Peyer's patch (tissue), 4 donors: Measurements from ENCODE around the gene RNF217. TPM values are rescaled to one million over a fixed set of nuclear protein-coding genes. Genes with fewer than 3 reads are reported as not detected.

Source experiments
- DNase-seq, 3 donors: peaks; one replicate each; pipeline ENCODE4 v3.0.0-alpha.2; 2017 to 2019
- H3K27ac ChIP-seq, 4 donors: fragments of 200-600 bp; sonication (generic); one replicate each; pipeline ENCODE4 v1.5.1; 2016 to 2019
- H3K27me3 ChIP-seq, 2 donors: fragments of 200-600 bp; sonication (generic); one replicate each; pipeline ENCODE4 v1.5.1; 2019
- H3K36me3 ChIP-seq, 3 donors: fragments of 200-600 bp; sonication (generic); one replicate each; pipeline ENCODE4 v1.5.1; 2016 to 2019
- H3K4me1 ChIP-seq, 4 donors: fragments of 200-600 bp; sonication (generic); one replicate each; pipeline ENCODE4 v1.5.1; 2016 to 2019
- H3K4me3 ChIP-seq, 4 donors: fragments of 200-600 bp; sonication (generic); 1 replicate in 3 of 4; 2 replicates in 1 of 4; pipeline ENCODE4 v1.5.1; 2016 to 2019; ENCODE audit warnings: mild to moderate bottlenecking in 1 of 4
- H3K9me3 ChIP-seq, 4 donors: fragments of 200-600 bp; sonication (generic); one replicate each; pipeline ENCODE4 v1.5.1; 2016 to 2019; ENCODE audit warnings: mild to moderate bottlenecking in 1 of 4
- POLR2A ChIP-seq, 2 donors: fragments of 450-650 bp; IDR thresholded peaks; one replicate each; pipeline ENCODE4 v1.5.1; 2017; ENCODE audit warnings: antibody characterized with exemption in 2 of 2, mild to moderate bottlenecking in 2 of 2, moderate library complexity in 2 of 2
- total RNA-seq, 4 donors: library from RNA; depleted of rRNA; stranded (reverse); fragments of >200 nt; gene quantifications; one replicate each; pipeline ENCODE4 v1.1.0, GENCODE V29; 2016
- TF ChIP-seq, protein P1 (sequence below), 6 experiments: fragments of 450-650 bp in 4 of 6; fragments of 200-600 bp in 2 of 6; sonication (generic) in 1 of 6; IDR thresholded peaks; one replicate each; pipeline ENCODE4 v1.5.1; 2017 to 2019; ENCODE audit warnings: antibody characterized with exemption in 6 of 6, mild to moderate bottlenecking in 3 of 6, moderate library complexity in 1 of 6

Gene RNF217
- total RNA-seq, 4 donors from 2014 or later = 7.4 to 60.1 (median 23.5) TPM

DNA sequence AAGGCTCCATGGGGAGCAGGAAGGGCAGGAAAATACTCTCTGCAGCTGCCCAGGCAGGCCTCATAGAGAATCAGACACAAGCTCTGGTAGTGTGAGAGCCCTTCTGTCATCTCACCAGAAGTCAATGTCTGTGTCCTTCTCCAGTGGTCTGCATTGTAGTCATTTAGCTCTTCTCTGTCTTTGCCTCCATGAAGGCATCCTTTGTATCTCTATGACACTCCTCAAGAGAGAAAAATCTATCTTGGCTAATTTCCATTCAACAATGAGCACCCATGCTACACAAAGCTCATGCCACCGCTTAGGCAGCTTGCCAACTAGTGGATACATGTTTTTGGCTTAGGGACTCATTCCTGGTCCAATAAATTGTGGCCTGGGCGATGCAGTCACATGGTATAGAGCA lies 92.1 kb downstream of the RNF217 start:
- Histone ChIP-seq H3K4me1 (no peaks in the 10 kb centered on the region), H3K36me3 (no peaks in the 10 kb centered on the region), H3K27me3 (no peaks in the 10 kb centered on the region), H3K27ac (no peak overlapping the region), H3K4me3 (no peak overlapping the region), H3K9me3 (no peaks in the 10 kb centered on the region)
- TF ChIP-seq POLR2A (IDR thresholded peaks at IDR 0.05) = no peak
- TF ChIP-seq, protein P1, sequence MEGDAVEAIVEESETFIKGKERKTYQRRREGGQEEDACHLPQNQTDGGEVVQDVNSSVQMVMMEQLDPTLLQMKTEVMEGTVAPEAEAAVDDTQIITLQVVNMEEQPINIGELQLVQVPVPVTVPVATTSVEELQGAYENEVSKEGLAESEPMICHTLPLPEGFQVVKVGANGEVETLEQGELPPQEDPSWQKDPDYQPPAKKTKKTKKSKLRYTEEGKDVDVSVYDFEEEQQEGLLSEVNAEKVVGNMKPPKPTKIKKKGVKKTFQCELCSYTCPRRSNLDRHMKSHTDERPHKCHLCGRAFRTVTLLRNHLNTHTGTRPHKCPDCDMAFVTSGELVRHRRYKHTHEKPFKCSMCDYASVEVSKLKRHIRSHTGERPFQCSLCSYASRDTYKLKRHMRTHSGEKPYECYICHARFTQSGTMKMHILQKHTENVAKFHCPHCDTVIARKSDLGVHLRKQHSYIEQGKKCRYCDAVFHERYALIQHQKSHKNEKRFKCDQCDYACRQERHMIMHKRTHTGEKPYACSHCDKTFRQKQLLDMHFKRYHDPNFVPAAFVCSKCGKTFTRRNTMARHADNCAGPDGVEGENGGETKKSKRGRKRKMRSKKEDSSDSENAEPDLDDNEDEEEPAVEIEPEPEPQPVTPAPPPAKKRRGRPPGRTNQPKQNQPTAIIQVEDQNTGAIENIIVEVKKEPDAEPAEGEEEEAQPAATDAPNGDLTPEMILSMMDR (IDR thresholded peaks at IDR 0.05) = no peak
- DNase-seq = no peak

DNA sequence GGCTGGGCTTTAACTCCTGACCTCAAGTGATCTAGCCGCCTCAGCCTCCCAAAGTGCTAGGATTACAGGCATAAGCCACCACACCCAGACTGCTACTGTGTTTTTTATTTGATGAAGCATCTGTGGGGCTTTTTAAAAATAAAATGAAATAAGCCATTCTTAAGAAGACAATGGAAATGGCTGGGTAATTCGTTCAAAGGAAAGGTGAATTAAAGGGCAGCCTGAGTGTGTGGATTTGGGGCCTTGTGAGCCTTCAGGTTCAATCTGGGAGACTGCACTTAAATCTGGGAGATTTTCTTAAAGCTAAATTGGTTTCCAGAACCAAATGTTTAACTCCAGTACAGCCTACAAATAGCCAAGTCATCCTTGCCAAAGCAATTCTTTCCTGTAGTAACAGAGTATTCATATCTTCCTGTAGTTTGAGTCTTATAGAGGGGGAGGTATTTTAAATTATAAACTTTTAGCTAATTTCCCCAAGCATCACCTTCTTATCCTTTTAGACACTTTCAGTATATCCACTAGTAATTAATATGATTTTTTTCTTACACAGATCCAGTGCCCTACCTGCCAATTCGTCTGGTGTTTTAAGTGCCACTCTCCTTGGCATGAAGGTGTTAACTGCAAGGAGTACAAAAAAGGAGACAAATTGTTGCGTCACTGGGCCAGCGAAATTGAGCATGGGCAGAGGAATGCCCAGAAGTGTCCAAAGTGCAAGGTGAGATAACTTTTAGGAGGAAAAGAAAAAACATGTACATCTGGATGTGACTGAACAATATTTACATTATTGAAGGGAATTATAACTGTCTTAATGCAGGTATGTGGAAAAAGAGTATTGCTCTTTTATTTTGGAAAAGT lies 95.4 kb downstream of the RNF217 start:
- Histone ChIP-seq H3K4me1 (no peaks in the 10 kb centered on the region), H3K36me3 (no peaks in the 10 kb centered on the region), H3K27ac (no peak overlapping the region), H3K4me3 (no peak overlapping the region), H3K27me3 (no peaks in the 10 kb centered on the region), H3K9me3 (no peaks in the 10 kb centered on the region)
- no peak for DNase-seq
- TF ChIP-seq, protein P1 (IDR thresholded peaks at IDR 0.05) = no peak

DNA sequence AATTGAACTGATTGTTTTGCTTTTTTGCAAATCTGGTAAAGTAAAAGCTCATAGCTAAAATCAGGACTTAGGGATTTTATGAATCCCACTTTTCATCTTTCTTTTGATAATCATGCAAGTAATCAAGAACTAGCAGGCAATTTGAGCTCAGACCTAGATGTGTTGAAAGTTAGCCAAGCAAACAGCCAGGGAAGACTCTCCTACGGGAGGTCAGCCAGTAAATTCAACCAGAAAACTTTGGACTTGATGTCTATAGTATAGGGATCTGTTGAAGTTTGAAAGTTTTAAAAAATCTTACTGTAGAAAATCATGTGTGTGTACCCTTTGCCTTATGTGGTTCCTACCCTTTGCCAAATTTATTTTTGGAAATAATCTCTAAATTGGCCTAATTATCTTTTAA lies 96.3 kb downstream of the RNF217 start:
- no peak for DNase-seq
- H3K27ac ChIP-seq = no peak overlapping the region
- H3K27me3 ChIP-seq = no peaks in the 10 kb centered on the region
- H3K4me1 ChIP-seq = no peaks in the 10 kb centered on the region
- H3K9me3 ChIP-seq = no peaks in the 10 kb centered on the region
- H3K4me3 ChIP-seq = no peak overlapping the region
- no peak for TF ChIP-seq POLR2A (IDR thresholded peaks at IDR 0.05)
- TF ChIP-seq, protein P1 (IDR thresholded peaks at IDR 0.05) = no peak
- H3K36me3 ChIP-seq = no peaks in the 10 kb centered on the region

DNA sequence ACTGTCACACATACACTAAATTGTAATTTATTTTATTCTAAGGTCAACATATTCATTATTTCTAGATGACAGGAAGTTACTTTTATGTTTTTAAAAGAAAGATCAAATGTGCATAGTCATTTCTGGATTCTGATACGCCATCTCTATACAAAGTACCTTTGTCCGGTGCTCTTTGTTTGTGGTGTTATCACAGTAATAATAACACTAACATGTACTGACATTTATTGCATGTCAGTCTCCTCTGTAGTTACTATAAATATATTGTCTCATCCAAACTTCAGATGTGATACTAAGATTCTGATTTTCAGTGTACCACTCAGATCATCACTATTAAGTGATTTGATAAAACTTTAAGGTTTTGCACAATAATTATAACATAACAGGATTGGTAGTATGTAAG lies 101.1 kb downstream of the RNF217 start:
- no peaks in the 10 kb centered on the region for H3K36me3 ChIP-seq
- no peaks in the 10 kb centered on the region for H3K4me1 ChIP-seq
- no peak overlapping the region for H3K4me3 ChIP-seq
- H3K9me3 ChIP-seq = no peaks in the 10 kb centered on the region
- no peak overlapping the region for H3K27ac ChIP-seq
- no peak for TF ChIP-seq POLR2A (IDR thresholded peaks at IDR 0.05)
- TF ChIP-seq, protein P1 (IDR thresholded peaks at IDR 0.05) = no peak
- DNase-seq = no peak
- no peaks in the 10 kb centered on the region for H3K27me3 ChIP-seq

DNA sequence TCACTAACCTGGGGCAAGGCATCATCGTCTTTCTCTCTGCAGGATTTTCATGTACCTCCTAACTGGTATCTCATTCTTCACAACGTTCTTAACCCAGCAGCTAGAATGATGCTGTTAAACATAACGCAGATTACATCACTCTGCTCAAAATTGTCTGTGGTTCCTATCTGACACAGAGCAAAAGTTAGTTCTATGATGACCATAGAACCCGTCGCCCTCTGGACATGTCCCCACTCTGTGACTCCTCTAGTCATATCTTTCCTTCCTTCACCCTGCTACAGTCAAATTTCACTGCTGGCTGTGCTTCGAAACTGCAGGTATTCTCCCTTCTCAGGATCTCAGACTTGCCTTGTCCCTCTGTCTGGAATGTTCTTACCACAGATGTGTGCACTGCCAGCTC lies 103.9 kb downstream of the RNF217 start:
- Histone ChIP-seq H3K27ac (no peak overlapping the region), H3K4me3 (no peak overlapping the region), H3K4me1 (no peaks in the 10 kb centered on the region), H3K36me3 (no peaks in the 10 kb centered on the region), H3K27me3 (no peaks in the 10 kb centered on the region), H3K9me3 (no peaks in the 10 kb centered on the region)
- TF ChIP-seq, protein P1 (IDR thresholded peaks at IDR 0.05) = no peak
- TF ChIP-seq POLR2A (IDR thresholded peaks at IDR 0.05) = no peak
- no peak for DNase-seq
